HG03025 (cell line): ENCODE measurements around the gene EVI5L.

ENCODE experiments used
- ATAC-seq: cut with Tn5 transposase; IDR thresholded peaks from one replicate; pipeline ENCODE4 v1.9.1; 2021; ENCODE audit warnings: mild to moderate bottlenecking, moderate library complexity; ENCODE audit not compliant: unreplicated experiment, low FRiP score

The EVI5L gene

GRCh38 chr19:7869910-7870511 is 40.0 kb downstream of the EVI5L start:
- no peak for ATAC-seq

- no peak for ATAC-seq
These were observed 40.8 kb downstream of the EVI5L start for GRCh38 chr19:7870571-7871436.

- no peak for ATAC-seq
These were observed 41.7 kb downstream of the EVI5L start for GRCh38 chr19:7871437-7872305.

- ATAC-seq, result no peak
These were observed 42.5 kb downstream of the EVI5L start for GRCh38 chr19:7872306-7873204.

- ATAC-seq, result no peak
These were observed 43.5 kb downstream of the EVI5L start for GRCh38 chr19:7873304-7874075.

GRCh38 chr19:7874076-7874896 is 44.3 kb downstream of the EVI5L start, which contains the start of gene PRR36:
PRR36 (minus strand) TSS chr19:7874390; CDS start chr19:7873689, 701 bp downstream.
- no peak for ATAC-seq

- ATAC-seq, result no peak
These were observed 44.9 kb downstream of the EVI5L start for GRCh38 chr19:7874897-7875273.

GRCh38 chr19:7877249-7877836 is 47.3 kb downstream of the EVI5L start:
- no peak for ATAC-seq

GRCh38 chr19:7879111-7879807 is 49.2 kb downstream of the EVI5L start:
- no peak for ATAC-seq

GRCh38 chr19:7879836-7880235 is 49.8 kb downstream of the EVI5L start:
- ATAC-seq, result no peak

- no peak for ATAC-seq
These were observed 51.9 kb downstream of the EVI5L start for GRCh38 chr19:7881910-7882309.

GRCh38 chr19:7883105-7883504 is 53.1 kb downstream of the EVI5L start:
- ATAC-seq, result no peak

- ATAC-seq, result no peak
These were observed 54.0 kb downstream of the EVI5L start for GRCh38 chr19:7883796-7884570.

- ATAC-seq, result no peak
These were observed 55.8 kb downstream of the EVI5L start for GRCh38 chr19:7885818-7886217.

- no peak for ATAC-seq
These were observed 57.6 kb downstream of the EVI5L start for GRCh38 chr19:7887408-7888144.
